GM13976 (cell line): ENCODE measurements around the gene NPAS3.

Experiments
- DNase-seq: peaks from one replicate; pipeline ENCODE4 v3.0.0; 2012; ENCODE audit warnings: low spot score
- in situ Hi-C: fragments of 300-500 bp; cut with MboI; formaldehyde crosslinking; loops from one replicate; pipeline ENCODE4 v1.12.0; 2022; ENCODE audit warnings: low sequenced_read_pairs, mixed read lengths, inconsistent platforms; ENCODE audit not compliant: unreplicated experiment
- TF ChIP-seq, protein P1 (sequence below): IDR thresholded peaks from 2 replicates; pipeline ENCODE4 v1.5.1; 2012; ENCODE audit warnings: borderline replicate concordance, mild to moderate bottlenecking; ENCODE audit not compliant: insufficient read depth; ENCODE audit errors: extremely low read depth, missing control alignments, control extremely low read depth

Gene NPAS3

DNA sequence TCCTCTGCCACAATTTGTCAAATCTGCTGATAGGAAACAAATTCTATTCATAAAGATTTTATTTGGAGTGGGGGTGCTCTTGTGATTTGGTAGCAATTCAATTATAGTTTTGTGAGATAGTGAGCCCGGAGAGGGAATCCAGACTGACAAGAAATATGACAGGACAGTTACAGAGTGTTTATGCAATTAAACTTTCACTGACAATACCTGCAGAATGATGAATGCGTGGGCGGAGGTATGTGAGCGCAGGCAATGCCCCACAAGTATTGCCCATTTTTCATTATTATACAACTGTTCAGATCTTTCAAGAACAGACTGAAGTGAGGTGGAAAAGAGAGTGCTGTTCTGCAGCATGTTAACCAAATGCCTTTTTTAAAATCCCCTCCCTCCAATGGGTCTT is 753.2 kb downstream of the NPAS3 start:
- in situ Hi-C loops, result no loop called here
- no peak for DNase-seq

DNA sequence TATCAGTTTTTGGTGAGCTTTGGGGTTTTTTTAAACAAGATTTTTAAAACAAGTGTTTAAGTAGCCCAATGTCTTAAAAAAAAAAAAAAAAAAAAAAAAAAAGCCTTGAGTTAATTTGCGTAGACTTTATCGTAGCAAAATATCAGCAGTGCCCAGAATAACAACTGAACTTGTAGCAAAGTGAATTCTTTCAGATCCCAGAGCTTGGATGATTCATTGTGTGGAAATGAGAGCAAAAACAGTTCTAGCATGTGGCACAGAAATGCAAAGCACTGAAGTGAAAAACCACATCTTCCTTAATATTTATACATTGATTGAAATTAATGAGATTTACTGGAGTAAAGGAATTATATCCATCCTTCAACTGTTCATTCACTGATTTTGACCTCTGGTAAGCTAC is 754.1 kb downstream of the NPAS3 start:
- in situ Hi-C loops, result no loop called here
- no peak for DNase-seq
- TF ChIP-seq, protein P1, sequence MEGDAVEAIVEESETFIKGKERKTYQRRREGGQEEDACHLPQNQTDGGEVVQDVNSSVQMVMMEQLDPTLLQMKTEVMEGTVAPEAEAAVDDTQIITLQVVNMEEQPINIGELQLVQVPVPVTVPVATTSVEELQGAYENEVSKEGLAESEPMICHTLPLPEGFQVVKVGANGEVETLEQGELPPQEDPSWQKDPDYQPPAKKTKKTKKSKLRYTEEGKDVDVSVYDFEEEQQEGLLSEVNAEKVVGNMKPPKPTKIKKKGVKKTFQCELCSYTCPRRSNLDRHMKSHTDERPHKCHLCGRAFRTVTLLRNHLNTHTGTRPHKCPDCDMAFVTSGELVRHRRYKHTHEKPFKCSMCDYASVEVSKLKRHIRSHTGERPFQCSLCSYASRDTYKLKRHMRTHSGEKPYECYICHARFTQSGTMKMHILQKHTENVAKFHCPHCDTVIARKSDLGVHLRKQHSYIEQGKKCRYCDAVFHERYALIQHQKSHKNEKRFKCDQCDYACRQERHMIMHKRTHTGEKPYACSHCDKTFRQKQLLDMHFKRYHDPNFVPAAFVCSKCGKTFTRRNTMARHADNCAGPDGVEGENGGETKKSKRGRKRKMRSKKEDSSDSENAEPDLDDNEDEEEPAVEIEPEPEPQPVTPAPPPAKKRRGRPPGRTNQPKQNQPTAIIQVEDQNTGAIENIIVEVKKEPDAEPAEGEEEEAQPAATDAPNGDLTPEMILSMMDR, result no peak

More for the DNA sequence above, 753.2 kb downstream of the NPAS3 start:
- TF ChIP-seq, protein P1, result no peak

DNA sequence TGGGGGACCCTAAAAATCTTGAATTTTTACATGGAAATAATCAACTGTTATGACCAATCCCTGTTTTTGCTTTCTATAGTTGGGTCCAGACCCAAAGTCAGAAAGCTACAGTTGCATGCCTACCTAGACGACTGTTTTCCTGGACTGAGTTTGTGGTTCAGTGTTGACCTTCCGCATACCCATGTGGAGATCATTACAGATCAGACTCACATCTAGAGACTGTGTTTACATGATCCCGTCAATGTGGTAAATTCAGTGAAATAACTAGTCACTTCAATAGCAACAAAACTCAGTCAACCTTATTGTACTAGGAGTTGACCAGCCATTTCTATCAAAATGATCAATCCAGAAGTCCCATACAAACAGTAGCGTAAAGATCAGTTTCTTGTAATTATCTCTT is 754.6 kb downstream of the NPAS3 start:
- TF ChIP-seq, protein P1, result no peak
- in situ Hi-C loops, result no loop called here

DNA sequence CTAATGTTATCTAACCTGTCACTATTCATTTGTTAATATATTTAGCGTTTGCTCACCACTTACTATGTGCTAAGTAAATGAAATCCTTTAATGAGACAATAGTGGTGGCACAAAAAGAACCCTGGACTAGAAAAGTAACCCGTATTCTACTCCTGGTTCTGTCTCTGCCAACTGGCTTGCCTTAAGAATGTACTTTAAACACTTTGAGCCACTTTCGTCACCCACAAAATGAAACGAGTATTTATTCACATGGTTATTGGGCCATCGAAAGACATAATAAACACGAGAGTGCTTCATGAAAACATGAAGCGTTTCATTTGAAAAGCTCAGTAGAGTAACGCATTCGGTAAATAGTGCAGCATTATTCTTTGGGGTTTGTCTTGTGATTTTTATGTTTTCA is 757.5 kb downstream of the NPAS3 start:
- in situ Hi-C loops, result no loop called here
- TF ChIP-seq, protein P1, result no peak
- DNase-seq, result no peak

More for the DNA sequence above, 754.6 kb downstream of the NPAS3 start:
- no peak for DNase-seq

DNA sequence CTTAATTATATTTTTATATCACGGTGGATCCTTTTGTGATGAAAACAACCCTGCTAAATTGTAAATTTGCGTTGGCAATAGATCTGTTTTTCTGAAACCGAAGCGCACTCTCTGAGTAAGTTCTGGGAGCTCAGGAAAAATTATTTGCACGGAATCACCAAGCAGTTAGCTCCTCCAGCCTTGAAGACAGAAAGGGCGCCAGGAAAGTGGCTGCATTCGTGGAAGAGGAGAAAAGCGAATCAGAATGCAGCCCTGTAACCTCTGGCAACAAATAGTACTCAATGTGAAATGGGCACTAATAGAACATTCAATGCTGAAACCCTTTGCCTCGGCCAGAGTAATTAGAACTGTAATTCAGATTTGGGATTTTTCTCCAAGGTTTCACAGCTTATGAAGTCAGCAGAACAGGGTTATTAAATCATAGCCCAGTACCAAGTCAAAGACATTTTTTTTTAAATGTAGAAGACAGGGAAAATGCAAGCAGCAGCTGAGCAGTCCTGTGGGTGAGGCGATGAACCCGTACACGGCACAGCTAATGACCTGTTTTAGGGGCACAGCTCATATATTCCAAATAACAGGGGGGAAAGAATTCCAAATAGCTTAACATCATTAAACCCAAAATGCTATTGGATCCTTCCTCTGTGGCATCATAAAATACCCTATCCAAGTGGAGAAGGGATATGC is 760.8 kb downstream of the NPAS3 start:
- in situ Hi-C loops, result no loop called here
- TF ChIP-seq, protein P1, result no peak
- no peak for DNase-seq

DNA sequence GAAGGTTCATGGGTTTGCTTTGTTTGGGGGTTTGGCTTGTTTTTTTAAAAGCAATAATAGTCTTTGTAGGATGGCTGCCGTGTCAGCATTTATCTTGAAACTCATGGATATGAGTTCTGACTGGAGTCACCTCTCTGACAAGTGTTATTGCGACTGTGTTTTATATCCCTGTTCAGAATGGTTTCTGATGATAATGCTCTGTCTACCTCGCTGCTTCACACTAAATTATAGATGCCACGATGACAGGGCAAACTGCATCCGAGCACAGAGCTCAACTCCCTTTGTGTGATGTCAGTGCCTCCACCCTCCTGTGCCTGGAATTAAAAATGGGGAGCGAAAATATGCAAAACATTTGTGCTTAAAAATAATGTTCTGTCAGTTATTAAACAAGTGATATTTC is 761.4 kb downstream of the NPAS3 start:
- no peak for DNase-seq
- TF ChIP-seq, protein P1, result no peak
- in situ Hi-C loops, result no loop called here

DNA sequence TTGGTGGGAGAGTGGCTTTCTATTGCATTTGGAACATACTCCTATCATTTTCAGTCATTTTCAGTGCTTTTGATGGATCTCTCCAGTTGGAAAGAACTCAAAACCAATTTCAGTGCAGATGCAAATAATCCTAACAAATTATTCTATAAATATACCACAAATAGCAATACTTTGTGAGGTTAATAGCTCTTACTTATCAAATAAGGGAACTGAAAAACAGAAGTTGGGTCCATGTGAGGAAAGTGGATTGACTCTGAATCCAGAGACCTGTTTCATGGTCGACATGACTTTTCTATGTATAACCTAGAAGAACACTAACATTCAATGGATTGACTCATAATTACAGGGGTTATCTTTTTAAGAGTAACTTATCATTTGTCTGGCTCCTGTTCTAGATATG is 763.6 kb downstream of the NPAS3 start:
- in situ Hi-C loops, result no loop called here
- DNase-seq, result no peak
- TF ChIP-seq, protein P1, result no peak
